ENCODE measurements around the gene REEP1. TPM values are rescaled to one million over a fixed set of nuclear protein-coding genes. Genes with fewer than 3 reads are reported as not detected.

The REEP1 gene
- total and polyA plus RNA-seq, 2 of the 13 experiments (the other 11 are each of a cell fraction or from before 2014, with no cell fraction given) = 0.27 TPM; not detected in 1

GRCh38 chr2:86195808-86196387 lies 141.5 kb downstream of the REEP1 start (continued):
- no peak for TF ChIP-seq JUND (CRISPR knock-in tag; IDR thresholded peaks at IDR 0.05)
- TF ChIP-seq ZNF232 (CRISPR knock-in tag; IDR thresholded peaks at IDR 0.05; ENCODE audit: borderline replicate concordance) = no peak
- TF ChIP-seq ZNF484 (CRISPR knock-in tag; IDR thresholded peaks at IDR 0.05; ENCODE audit: borderline replicate concordance, low read depth) = peak; percentile 19; the same call in 1 of the 2 replicates
- no peak for TF ChIP-seq RBFOX2 (IDR thresholded peaks at IDR 0.05; ENCODE audit: low read depth, low read length)
- TF ChIP-seq NFKB2 (CRISPR knock-in tag; IDR thresholded peaks at IDR 0.05; ENCODE audit: borderline replicate concordance) = no peak
- TF ChIP-seq SNRNP70 (IDR thresholded peaks at IDR 0.05; ENCODE audit: low read depth, low read length) = no peak
- no peak for TF ChIP-seq KDM6A (CRISPR knock-in tag; IDR thresholded peaks at IDR 0.05; ENCODE audit: low read depth)
- peak; percentile 36; the same call in 1 of the 2 replicates for TF ChIP-seq CEBPG (CRISPR knock-in tag; IDR thresholded peaks at IDR 0.05)
- no peak for TF ChIP-seq NONO (IDR thresholded peaks at IDR 0.05)
- peak; percentile 41; the same call in 1 of the 2 replicates for TF ChIP-seq NONO (CRISPR knock-in tag; conservative IDR thresholded peaks at IDR 0.05)
- TF ChIP-seq ZBTB7A (CRISPR knock-in tag; IDR thresholded peaks at IDR 0.05) = no peak
- no peak; the same call in 1 of the 2 replicates for TF ChIP-seq ZSCAN29 (CRISPR knock-in tag; conservative IDR thresholded peaks at IDR 0.05)
- TF ChIP-seq ZNF598 (CRISPR knock-in tag; IDR thresholded peaks at IDR 0.05; ENCODE audit: borderline replicate concordance) = no peak; the same call in 1 of the 2 replicates
- no peak for TF ChIP-seq SIN3B (IDR thresholded peaks at IDR 0.05; ENCODE audit: low read length)
- TF ChIP-seq, protein P1, sequence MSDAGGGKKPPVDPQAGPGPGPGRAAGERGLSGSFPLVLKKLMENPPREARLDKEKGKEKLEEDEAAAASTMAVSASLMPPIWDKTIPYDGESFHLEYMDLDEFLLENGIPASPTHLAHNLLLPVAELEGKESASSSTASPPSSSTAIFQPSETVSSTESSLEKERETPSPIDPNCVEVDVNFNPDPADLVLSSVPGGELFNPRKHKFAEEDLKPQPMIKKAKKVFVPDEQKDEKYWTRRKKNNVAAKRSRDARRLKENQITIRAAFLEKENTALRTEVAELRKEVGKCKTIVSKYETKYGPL (CRISPR knock-in tag; IDR thresholded peaks at IDR 0.05) = no peak
- peak; percentile 47; the same call in 1 of the 2 replicates for TF ChIP-seq ZNF552 (CRISPR knock-in tag; IDR thresholded peaks at IDR 0.05; ENCODE audit: borderline replicate concordance)
- TF ChIP-seq, protein P2, sequence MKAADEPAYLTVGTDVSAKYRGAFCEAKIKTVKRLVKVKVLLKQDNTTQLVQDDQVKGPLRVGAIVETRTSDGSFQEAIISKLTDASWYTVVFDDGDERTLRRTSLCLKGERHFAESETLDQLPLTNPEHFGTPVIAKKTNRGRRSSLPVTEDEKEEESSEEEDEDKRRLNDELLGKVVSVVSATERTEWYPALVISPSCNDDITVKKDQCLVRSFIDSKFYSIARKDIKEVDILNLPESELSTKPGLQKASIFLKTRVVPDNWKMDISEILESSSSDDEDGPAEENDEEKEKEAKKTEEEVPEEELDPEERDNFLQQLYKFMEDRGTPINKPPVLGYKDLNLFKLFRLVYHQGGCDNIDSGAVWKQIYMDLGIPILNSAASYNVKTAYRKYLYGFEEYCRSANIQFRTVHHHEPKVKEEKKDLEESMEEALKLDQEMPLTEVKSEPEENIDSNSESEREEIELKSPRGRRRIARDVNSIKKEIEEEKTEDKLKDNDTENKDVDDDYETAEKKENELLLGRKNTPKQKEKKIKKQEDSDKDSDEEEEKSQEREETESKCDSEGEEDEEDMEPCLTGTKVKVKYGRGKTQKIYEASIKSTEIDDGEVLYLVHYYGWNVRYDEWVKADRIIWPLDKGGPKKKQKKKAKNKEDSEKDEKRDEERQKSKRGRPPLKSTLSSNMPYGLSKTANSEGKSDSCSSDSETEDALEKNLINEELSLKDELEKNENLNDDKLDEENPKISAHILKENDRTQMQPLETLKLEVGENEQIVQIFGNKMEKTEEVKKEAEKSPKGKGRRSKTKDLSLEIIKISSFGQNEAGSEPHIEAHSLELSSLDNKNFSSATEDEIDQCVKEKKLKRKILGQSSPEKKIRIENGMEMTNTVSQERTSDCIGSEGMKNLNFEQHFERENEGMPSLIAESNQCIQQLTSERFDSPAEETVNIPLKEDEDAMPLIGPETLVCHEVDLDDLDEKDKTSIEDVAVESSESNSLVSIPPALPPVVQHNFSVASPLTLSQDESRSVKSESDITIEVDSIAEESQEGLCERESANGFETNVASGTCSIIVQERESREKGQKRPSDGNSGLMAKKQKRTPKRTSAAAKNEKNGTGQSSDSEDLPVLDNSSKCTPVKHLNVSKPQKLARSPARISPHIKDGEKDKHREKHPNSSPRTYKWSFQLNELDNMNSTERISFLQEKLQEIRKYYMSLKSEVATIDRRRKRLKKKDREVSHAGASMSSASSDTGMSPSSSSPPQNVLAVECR (CRISPR knock-in tag; IDR thresholded peaks at IDR 0.05; ENCODE audit: borderline replicate concordance) = peak; percentile 50
- no peak for TF ChIP-seq EZH2 (conservative IDR thresholded peaks at IDR 0.05; ENCODE audit: low read depth, low read length)
- no peak for TF ChIP-seq ZNF768 (CRISPR knock-in tag; IDR thresholded peaks at IDR 0.05)
- no peak for TF ChIP-seq ERF (CRISPR knock-in tag; IDR thresholded peaks at IDR 0.05)
- no peak; the same call in 1 of the 2 replicates for TF ChIP-seq AHR (CRISPR knock-in tag; IDR thresholded peaks at IDR 0.05)
- TF ChIP-seq ZNF576 (CRISPR knock-in tag; IDR thresholded peaks at IDR 0.05) = no peak
- TF ChIP-seq ZNF33A (CRISPR knock-in tag; IDR thresholded peaks at IDR 0.05; ENCODE audit: borderline replicate concordance) = no peak
- 0 out of 2 replicates have a peak, but pooled peaks have one; percentile 12 for TF ChIP-seq ZBTB2 (CRISPR knock-in tag; IDR thresholded peaks at IDR 0.05; ENCODE audit: low read depth)
- TF ChIP-seq HNRNPH1 (optimal IDR thresholded peaks at IDR 0.05; ENCODE audit: low read depth, low read length) = no peak
- TF ChIP-seq ZNF549 (CRISPR knock-in tag; IDR thresholded peaks at IDR 0.05) = no peak
